ENCODE results near the gene OPCML.

The OPCML gene

DNA sequence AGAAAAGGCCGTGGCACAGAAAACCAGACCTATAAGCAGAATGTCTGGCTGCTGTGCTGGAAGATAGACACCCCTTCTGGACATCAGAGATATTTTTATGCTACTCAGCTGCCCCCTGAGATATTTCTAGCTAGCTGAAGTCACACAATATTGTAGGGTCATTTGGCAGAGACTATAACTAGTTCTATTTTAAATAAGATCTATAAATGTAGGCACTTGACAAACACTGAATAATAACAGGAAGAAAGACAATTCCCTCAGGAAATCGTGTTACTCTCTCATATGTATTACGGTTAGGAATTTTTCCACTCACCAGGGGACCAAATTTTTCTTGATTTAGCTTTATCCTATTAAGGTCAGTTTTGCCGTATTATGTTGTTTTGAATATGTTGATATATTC is 845.4 kb downstream of the OPCML start:
- peak overlapping the region in 1 of 3 experiments; percentile 14 for H3K4me3 Mint-ChIP-seq
- H3K9me3 Mint-ChIP-seq = no peaks in the 10 kb centered on the region
- peaks cover 7% of the 10 kb centered on the region for H3K27me3 Mint-ChIP-seq (ENCODE audit: low read depth)
- TF ChIP-seq, protein P1, sequence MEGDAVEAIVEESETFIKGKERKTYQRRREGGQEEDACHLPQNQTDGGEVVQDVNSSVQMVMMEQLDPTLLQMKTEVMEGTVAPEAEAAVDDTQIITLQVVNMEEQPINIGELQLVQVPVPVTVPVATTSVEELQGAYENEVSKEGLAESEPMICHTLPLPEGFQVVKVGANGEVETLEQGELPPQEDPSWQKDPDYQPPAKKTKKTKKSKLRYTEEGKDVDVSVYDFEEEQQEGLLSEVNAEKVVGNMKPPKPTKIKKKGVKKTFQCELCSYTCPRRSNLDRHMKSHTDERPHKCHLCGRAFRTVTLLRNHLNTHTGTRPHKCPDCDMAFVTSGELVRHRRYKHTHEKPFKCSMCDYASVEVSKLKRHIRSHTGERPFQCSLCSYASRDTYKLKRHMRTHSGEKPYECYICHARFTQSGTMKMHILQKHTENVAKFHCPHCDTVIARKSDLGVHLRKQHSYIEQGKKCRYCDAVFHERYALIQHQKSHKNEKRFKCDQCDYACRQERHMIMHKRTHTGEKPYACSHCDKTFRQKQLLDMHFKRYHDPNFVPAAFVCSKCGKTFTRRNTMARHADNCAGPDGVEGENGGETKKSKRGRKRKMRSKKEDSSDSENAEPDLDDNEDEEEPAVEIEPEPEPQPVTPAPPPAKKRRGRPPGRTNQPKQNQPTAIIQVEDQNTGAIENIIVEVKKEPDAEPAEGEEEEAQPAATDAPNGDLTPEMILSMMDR (IDR thresholded peaks at IDR 0.05; ENCODE audit: unreplicated experiment in 3 of 3) = no peak
- peaks cover 33% of the 10 kb centered on the region for H3K4me1 Mint-ChIP-seq
- H3K27ac Mint-ChIP-seq = peak overlapping the region; percentile 51 to 81 (median 65)
- no peaks in the 10 kb centered on the region for H3K36me3 Mint-ChIP-seq (ENCODE audit: low read depth)

DNA sequence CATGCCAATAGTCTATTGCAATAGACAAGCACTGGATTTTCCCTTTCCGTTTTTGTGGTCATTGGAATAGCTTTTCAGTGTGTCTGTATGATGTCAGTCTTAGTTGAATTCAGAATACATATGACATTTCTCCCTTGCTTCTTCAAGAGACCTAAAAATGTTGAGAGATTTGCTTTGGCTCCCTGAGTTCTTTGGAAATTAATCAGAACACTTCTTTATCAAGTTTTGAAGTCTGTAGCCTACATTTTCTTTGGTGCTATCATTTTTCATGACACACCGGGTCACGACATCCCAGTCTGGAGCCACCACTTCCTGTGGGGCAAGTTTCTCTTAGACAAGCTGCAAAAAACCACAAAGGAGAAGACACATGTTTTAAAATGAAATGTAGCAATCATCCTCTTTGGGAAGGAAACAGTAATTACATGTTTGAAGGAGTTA is 847.1 kb downstream of the OPCML start:
- Mint-ChIP-seq H3K27ac (peak overlapping the region in 2 of 3 experiments; percentile 26 to 33), H3K9me3 (no peaks in the 10 kb centered on the region), H3K4me3 (no peak overlapping the region), H3K36me3 (ENCODE audit: low read depth) (no peaks in the 10 kb centered on the region), H3K27me3 (ENCODE audit: low read depth) (peaks cover 7% of the 10 kb centered on the region), H3K4me1 (peaks cover 33% of the 10 kb centered on the region)
- TF ChIP-seq, protein P1 (IDR thresholded peaks at IDR 0.05; ENCODE audit: unreplicated experiment in 3 of 3) = no peak

DNA sequence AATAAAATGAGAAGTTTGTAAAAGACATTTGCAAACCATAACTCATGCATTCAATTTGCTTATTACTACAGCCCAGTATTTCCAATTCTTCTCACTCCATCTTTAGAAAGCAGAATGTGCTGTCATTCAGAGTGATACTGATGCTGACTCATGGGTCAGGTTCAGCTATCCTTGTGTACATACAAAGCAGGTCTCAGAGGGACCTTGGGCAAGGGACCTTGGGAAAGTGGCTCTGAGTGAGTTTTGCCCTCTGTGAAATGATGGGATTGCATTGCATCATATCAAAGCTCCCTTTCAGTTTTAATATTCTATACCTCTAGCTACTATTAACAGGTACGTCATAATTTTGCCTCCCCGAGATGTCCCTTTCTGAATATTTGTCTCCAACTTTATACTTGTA is 848.7 kb downstream of the OPCML start:
- no peak overlapping the region for H3K4me3 Mint-ChIP-seq
- peaks cover 7% of the 10 kb centered on the region for H3K27me3 Mint-ChIP-seq (ENCODE audit: low read depth)
- TF ChIP-seq, protein P1 (IDR thresholded peaks at IDR 0.05; ENCODE audit: unreplicated experiment in 3 of 3) = no peak
- no peak overlapping the region for H3K27ac Mint-ChIP-seq
- H3K36me3 Mint-ChIP-seq (ENCODE audit: low read depth) = no peaks in the 10 kb centered on the region
- peaks cover 33% of the 10 kb centered on the region for H3K4me1 Mint-ChIP-seq
- peaks cover 6% of the 10 kb centered on the region for H3K9me3 Mint-ChIP-seq

DNA sequence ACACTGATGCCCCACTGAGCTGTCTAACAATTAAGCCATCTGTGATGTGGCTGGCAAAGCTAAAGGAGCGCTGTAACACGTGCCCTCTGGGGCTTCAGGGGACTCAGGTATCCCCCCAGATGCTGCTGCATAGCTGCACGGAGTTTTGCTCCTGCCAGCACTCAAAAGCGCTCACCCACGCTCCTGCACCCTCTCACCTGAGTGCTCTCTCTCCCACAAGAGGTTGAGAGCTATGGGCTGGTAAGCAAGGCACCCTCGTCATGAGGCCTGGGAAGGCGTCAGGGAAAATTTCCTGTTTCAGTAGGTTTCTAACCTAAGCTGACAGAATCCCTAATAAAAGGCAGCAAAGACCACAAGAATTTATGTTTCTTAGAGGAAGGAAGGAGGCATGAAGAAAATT is 850.3 kb downstream of the OPCML start:
- peaks cover 12% of the 10 kb centered on the region for H3K9me3 Mint-ChIP-seq
- TF ChIP-seq, protein P1 (IDR thresholded peaks at IDR 0.05; ENCODE audit: unreplicated experiment in 3 of 3) = no peak
- H3K27me3 Mint-ChIP-seq (ENCODE audit: low read depth) = peaks cover 7% of the 10 kb centered on the region
- peaks cover 21% of the 10 kb centered on the region for H3K4me1 Mint-ChIP-seq
- H3K4me3 Mint-ChIP-seq = no peak overlapping the region
- H3K27ac Mint-ChIP-seq = no peak overlapping the region
- H3K36me3 Mint-ChIP-seq (ENCODE audit: low read depth) = no peaks in the 10 kb centered on the region

DNA sequence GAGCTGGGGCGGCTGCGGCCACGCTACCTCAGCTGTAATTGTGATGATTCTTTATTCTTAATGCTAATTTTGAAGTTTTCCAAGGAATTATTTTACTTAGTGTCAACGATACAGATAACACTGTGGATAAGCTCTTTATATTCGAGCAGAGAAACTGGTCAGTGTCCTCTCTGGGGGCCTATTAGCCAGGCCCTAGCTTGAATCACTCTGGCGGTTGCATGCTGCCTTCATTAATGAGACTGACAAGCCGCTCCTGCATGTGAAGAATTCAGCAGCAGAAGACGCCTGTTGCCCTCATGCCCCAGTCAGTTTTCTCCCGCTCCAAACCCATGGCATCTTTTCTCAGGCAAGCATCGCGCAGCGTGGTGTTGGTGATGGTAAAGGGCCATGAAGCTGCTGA is 851.7 kb downstream of the OPCML start:
- Mint-ChIP-seq H3K4me1 (peaks cover 8% of the 10 kb centered on the region), H3K36me3 (ENCODE audit: low read depth) (no peaks in the 10 kb centered on the region), H3K4me3 (no peak overlapping the region), H3K27me3 (ENCODE audit: low read depth) (peaks cover 3% of the 10 kb centered on the region), H3K9me3 (peaks cover 12% of the 10 kb centered on the region), H3K27ac (no peak overlapping the region)
- TF ChIP-seq, protein P1 (IDR thresholded peaks at IDR 0.05; ENCODE audit: unreplicated experiment in 3 of 3) = no peak

DNA sequence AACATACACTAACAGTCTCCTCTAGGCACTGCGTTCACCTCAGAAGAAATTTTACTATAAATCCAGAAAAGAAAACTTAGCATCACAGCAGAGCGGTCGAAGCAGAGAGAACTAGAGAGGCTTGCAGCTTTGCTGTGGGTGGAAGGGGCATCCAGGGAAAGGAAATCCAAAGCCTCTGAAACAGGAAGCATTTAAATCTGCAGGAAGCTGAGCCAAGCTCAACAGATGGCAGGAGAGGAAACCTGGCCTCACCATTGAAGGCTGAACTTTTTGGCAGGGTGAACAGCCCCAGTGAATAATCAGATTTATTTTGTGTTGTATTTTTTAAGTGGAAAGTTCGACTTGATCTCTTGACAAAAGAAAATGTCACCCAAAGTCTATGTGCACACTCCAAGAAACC is 858.1 kb downstream of the OPCML start:
- TF ChIP-seq, protein P1 (IDR thresholded peaks at IDR 0.05; ENCODE audit: unreplicated experiment in 3 of 3) = no peak
- Mint-ChIP-seq H3K27me3 (ENCODE audit: low read depth) (peaks cover 5% of the 10 kb centered on the region), H3K9me3 (peaks cover 7% of the 10 kb centered on the region), H3K4me3 (no peak overlapping the region), H3K4me1 (peaks cover 27% of the 10 kb centered on the region), H3K27ac (peak overlapping the region in 2 of 3 experiments; percentile 29 to 69), H3K36me3 (ENCODE audit: low read depth) (no peaks in the 10 kb centered on the region)
